Renal cortex interstitium (tissue), 11 donors: ENCODE data around the gene ZBTB11. TPM values are rescaled to one million over a fixed set of nuclear protein-coding genes. Genes with fewer than 3 reads are reported as not detected.
"Not testable (repeated sequence)": the region's sequence is repeated elsewhere in the genome, so short reads cannot be mapped to it uniquely, and the experiment has no call there.

Source experiments
- DNase-seq, 11 donors: peaks; one replicate each; pipeline ENCODE4 v3.0.0-alpha.2; 2013; ENCODE audit warnings: low read depth in 9 of 11, low spot score in 4 of 11; ENCODE audit errors: extremely low read depth in 1 of 11
- polyA plus RNA-seq, 3 donors: library from polyadenylated mRNA; unstranded; fragments of 120-200 nt; gene quantifications; one replicate each; pipeline ENCODE4 v1.2.1, GENCODE V29; 2013; ENCODE audit not compliant: insufficient read length in 3 of 3

The ZBTB11 gene
- polyA plus RNA-seq, 3 donors: 20.5 to 24.0 (median 22.7) TPM

- DNase-seq: no peak
These were observed 9.6 kb downstream of the ZBTB11 start for GRCh38 chr3:101667331-101667730.

DNA sequence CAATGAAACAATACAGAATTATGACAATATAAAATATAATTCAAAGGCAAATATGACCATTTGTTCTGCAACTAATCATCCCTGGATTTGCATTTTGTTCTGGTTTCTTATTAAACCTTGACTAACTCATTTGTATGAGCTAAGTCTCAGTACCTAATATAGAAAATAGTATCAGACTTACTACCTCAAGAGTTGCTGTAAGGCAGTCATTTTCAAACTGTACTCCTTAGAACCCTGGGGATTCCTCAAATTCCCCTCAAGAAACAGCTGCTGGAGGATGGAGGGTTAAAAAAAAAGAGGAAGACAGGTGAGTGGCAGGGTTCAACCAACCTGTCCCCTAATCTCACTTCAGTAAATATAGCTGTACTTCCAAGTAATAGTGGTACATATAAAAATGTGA, 11.1 kb downstream of the ZBTB11 start:
- DNase-seq: no peak

DNA sequence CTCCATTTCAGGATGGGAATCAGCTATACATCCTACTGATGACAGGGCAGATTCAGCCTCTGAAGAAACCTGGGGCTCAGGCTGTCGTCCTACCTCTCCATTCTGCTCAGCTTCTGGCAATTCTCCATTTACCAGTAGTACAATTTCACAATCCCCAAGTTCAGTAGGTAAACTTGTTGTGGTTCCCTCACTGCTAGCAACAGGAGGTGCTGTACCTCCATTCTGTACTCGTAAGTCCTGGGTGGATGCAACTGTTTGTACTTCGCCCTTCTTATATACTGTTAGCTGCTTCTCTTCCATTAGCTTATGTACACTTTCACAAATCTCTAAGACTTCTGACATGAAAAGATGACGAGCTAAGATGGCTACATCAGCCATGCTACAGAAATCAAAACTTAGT, 11.6 kb downstream of the ZBTB11 start:
- DNase-seq: no peak

DNA sequence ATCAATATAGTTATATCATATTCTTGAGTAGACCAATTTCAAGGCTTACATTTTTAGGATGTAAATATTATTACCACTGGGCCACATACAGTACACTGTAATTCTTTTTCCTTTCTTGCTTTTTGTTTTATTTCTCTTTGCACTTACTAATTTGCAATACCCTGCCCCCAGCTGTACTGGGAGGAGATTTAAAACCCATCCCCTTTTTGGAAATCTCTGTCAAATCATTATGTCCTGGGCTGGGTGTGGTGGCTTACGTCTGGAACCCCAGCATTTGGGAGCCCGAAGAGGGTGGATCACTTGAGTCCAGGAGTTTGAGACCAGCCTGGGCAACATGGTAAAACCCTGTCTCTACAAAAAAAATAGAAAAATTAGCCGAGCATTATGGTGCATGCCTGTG, 16.2 kb downstream of the ZBTB11 start:
- DNase-seq: no peak

GRCh38 chr3:101656651-101657050, 20.3 kb downstream of the ZBTB11 start:
- no peak for DNase-seq

DNA sequence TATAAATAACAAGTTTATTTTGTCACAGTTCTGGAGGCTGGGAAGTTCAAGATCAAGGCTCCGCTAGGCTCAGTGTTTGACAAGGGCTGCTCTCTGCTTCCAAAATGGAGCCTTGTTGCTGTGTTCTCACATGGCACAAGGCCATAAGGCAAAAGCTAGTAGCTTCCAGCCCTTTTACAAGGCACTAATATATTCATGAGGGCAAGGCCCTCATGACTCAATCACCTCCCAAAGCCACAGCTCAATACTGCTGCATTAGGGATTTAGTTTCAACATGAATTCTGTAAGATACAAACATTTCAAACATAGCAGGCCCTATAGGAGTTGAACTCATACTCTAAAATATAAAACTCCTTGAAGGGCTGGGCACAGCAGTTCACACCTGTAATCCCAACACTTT, 30.2 kb downstream of the ZBTB11 start:
- no peak for DNase-seq

GRCh38 chr3:101643861-101644613, 32.9 kb downstream of the ZBTB11 start:
- no peak for DNase-seq

GRCh38 chr3:101643009-101643844, 33.7 kb downstream of the ZBTB11 start:
- DNase-seq: no peak

GRCh38 chr3:101642441-101642840, 34.5 kb downstream of the ZBTB11 start:
- no peak for DNase-seq

GRCh38 chr3:101641397-101642115, 35.4 kb downstream of the ZBTB11 start:
- not testable (repeated sequence) for DNase-seq

DNA sequence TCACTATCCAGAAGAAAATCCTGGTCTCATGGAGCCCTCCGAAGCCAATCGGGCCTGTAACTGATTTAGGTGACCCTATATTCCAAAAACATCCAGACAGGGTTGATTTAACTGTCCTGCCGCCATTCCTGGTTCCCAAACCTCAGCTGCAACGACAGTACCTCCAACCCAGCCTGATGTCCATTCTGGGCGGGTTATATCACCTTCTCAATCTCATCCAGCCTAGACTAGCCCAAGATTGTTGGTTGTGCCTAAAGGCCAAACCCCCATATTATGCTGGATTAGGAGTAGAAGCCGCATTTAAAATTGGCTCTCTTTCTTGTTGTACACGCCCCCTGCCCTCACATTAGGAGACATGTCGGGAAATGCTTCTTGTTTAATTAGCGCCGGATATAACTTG, 36.7 kb downstream of the ZBTB11 start:
- DNase-seq: no peak

GRCh38 chr3:101639280-101639963, 37.5 kb downstream of the ZBTB11 start:
- no peak for DNase-seq

DNA sequence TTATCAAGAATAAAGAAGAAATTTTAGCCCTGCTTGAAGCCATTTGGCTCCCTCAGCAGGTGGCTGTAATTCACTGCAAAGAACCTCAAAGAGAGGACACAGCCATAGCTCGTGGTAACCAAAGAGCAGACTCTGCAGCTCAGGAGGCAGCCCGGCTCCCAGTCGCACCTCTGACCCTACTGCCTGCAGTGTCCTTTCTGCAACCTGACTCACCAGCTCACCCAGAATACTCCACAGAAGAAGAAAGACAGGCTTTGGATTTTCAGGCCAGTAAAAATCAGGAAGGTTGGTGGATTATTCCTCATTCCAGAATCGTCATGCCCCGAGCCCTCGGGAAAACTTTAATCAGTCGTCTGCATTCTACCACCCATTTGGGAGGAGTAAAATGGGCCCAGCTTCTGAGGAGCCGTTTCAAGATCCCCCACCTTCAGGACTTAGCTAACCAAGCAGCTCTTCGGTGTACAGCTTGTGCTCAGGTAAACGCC, 38.6 kb downstream of the ZBTB11 start:
- no peak for DNase-seq

GRCh38 chr3:101637451-101637850, 39.5 kb downstream of the ZBTB11 start:
- no peak for DNase-seq

GRCh38 chr3:101635954-101636798, 40.8 kb downstream of the ZBTB11 start:
- peak in 8 of 11 donors; percentile 8 to 19 (median 10) for DNase-seq

DNA sequence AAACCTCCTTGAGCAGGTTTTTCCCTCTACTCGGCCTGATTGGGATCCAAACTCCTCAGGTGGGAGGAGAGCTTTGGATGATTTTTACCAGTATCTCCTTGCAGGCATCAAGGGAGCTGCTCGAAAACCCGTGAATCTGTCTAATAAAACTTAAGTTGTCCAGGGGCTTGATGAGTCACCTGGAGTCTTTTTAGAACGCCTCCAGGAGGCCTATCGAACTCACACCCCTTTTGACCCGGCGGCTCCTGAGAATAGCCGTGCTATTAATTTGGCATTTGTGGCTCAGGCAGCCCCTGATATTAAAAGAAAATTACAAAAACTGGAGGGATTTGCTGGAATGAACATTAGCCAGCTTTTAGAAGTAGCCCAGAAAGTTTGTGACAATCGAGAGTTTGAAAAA, 41.6 kb downstream of the ZBTB11 start:
- DNase-seq: no peak

DNA sequence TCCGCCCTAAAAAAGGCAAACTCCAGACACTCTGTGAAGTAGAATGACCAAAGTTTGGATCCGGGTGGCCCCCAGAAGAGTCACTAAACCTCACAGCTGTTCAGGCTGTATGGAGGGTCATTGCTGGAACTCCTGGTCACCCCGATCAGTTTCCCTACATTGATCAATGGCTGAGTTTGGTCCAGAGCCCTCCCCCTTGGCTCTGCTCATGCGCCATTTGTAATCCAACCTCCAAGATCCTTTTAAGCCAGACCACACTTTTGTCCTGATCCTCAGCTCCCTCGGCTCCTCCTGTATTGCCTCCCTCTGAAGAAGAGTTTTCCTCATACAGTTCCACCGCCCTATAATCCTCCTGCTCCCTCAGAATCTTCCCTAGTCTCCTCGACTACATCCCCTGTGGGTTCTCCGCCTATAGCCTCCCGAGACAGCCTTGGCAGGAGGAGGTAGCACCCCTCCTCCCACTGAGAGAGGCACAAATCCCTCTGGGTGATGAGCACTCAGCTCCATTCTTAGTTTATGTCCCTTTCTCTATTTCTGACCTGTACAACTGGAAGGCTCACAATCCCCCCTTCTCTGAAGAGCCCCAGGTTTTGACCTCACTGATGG, 42.2 kb downstream of the ZBTB11 start:
- DNase-seq: no peak

DNA sequence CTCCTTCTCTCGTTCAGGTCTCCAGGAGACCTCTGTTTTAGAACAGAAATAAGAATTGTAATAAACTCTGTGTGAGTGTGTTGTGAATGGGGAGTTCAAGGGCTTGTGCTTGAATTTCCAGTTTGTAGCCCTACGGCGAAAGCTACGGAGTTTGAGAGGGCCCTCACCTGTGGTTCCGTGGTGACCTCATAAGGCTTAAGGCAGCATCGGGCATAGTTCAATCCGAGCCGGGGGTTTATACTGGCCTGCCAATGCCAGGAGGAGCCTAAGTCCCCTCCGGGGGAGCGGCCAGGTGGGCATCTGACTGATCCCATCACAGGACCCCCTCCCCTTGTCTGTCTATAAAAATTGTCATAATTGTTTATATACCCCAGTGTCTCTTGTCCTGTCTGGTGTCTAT, 43.7 kb downstream of the ZBTB11 start:
- no peak for DNase-seq
